Adipocyte (in vitro differentiated cells): ENCODE results near the gene ZBTB7C.

Source experiments
- DNase-seq: peaks from one replicate; pipeline ENCODE4 v3.0.0-alpha.2; 2015; ENCODE audit warnings: low read depth
- H3K27me3 ChIP-seq: replicated peaks from 2 replicates; pipeline ENCODE4 v1.7.0; 2013; ENCODE audit warnings: mild to moderate bottlenecking, low read length, moderate library complexity; ENCODE audit not compliant: control insufficient read depth, insufficient read depth
- H3K36me3 ChIP-seq: 2 replicates; pipeline ENCODE4 v1.7.0; 2013; ENCODE audit warnings: low read length, mild to moderate bottlenecking, moderate library complexity; ENCODE audit not compliant: control insufficient read depth, insufficient read depth, severe bottlenecking
- H3K4me1 ChIP-seq: 2 replicates; pipeline ENCODE4 v1.7.0; 2013; ENCODE audit warnings: mild to moderate bottlenecking, low read length, moderate library complexity; ENCODE audit not compliant: control insufficient read depth, insufficient read depth
- H3K4me3 ChIP-seq: 2 replicates; pipeline ENCODE4 v1.7.0; 2013; ENCODE audit warnings: mild to moderate bottlenecking, low read length, moderate library complexity
- H3K9ac ChIP-seq: 2 replicates; pipeline ENCODE4 v1.7.0; 2013; ENCODE audit warnings: mild to moderate bottlenecking, low read length, moderate library complexity
- H3K9me3 ChIP-seq: 2 replicates; pipeline ENCODE4 v1.7.0; 2013; ENCODE audit warnings: mild to moderate bottlenecking, low read length, moderate library complexity; ENCODE audit not compliant: control insufficient read depth

Gene ZBTB7C

DNA sequence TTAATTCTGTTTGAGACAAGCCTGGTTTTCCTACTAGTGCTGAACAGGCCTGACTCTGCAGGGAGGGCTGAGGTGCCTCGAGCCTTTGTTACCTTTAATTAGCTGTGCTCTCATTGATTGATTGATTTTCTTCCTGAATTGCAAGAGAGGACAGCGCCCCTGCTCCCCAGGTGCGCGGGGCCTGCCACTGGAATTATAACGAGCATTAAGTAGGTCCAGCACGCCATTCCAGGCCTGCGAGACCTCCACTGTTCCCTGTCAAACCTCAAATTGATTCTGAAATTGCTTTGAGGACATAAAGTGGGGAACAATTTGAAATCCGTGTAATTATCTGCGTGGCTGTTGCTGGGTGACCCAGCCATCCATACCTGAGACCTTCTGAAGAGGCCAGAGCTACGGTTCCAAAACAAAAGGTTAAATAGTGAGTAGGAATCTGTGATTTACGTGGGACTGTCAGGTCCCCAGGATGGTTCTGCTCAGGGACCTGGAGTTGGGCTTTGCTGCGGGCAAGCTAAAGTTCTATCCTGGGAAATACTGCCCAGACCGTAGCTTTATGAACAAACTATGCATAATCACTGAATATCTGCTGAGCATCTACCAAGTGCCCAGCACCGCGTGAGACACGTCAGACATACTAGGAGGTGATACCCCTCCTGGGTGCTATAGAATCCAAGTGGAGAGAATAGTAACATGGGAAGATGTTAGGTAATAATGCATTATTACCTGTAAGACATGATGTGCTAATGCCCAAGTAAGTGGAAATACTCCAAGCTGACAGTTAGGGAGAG, 104.1 kb downstream of the ZBTB7C start:
- no peak for DNase-seq

DNA sequence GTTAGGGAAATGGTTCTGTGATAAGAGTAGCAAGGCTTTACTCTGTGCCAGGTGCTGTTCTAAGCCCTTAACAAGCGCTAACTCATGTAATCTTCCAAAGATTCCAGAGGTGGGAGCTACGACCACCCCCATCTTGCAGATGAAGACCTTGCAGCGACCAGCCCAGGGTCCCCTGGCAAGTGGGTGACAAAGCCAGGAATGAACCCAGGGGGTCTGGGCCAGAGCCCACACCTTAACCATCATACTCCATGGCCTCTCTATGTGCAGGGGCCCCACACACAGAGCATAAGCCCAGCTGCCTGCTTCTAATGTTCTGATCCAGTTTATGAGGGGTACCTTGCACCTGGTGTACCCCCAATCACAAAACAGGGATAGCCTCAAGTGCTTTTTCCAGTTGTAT, 105.3 kb downstream of the ZBTB7C start:
- DNase-seq: no peak
- H3K36me3 ChIP-seq: no peaks in the 10 kb centered on the region
- peaks cover 18% of the 10 kb centered on the region for H3K27me3 ChIP-seq
- H3K9ac ChIP-seq: no peak overlapping the region
- no peak overlapping the region for H3K4me3 ChIP-seq
- H3K9me3 ChIP-seq: no peaks in the 10 kb centered on the region
- H3K4me1 ChIP-seq: no peaks in the 10 kb centered on the region

More for the DNA sequence above, 104.1 kb downstream of the ZBTB7C start:
- H3K4me3 ChIP-seq: no peak overlapping the region
- no peaks in the 10 kb centered on the region for H3K9me3 ChIP-seq
- H3K4me1 ChIP-seq: no peaks in the 10 kb centered on the region
- H3K27me3 ChIP-seq: peaks cover 18% of the 10 kb centered on the region
- no peaks in the 10 kb centered on the region for H3K36me3 ChIP-seq
- no peak overlapping the region for H3K9ac ChIP-seq

GRCh38 chr18:48302736-48303135, 106.4 kb downstream of the ZBTB7C start:
- Histone ChIP-seq H3K4me3 (no peak overlapping the region), H3K27me3 (peaks cover 13% of the 10 kb centered on the region), H3K36me3 (no peaks in the 10 kb centered on the region), H3K4me1 (no peaks in the 10 kb centered on the region), H3K9me3 (no peaks in the 10 kb centered on the region), H3K9ac (no peak overlapping the region)
- DNase-seq: no peak

DNA sequence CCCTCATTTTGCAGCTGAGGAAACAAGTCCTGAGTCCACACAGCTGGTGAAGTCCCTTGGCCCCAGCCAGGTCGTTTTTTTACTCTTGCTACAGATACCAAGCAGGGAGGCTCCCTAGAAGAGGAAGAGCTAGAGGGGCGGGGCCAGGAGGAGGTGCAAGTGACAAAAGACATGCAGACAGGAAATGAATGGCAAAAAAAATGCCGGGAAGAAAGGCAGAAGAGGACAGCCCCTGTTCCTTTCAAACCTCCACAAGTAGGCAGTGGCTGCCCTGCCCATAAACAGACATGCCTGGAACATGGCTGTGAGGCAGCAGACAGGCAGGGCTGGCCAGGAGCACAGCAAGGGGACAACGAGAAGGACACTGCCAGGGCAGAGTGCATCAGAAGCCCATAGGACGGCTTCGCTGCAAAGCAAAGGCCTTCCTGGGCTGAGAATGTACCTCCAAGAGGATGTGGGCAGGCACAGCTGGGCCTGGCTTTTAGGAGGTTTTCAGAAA, 108.7 kb downstream of the ZBTB7C start:
- peaks cover under 1% of the 10 kb centered on the region for H3K4me1 ChIP-seq

DNA sequence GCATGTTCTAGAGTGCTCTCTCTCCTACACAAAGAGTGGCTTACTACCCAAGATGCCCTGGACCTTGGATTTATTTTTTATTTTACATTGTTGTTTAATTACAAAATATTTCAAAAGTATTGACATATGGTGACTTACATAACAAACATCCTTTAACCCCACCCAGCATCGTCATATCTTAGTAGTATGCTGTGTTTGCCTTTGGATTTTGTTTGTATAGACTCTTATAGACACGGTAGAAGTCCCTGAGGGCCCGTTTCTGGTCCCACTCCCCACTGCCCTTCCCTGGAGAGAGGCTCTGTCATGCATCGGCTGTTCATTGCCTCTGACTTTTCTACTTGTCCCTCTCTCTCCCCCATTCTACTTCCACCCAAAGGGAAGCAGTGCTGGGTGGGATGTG, 112.0 kb downstream of the ZBTB7C start:
- H3K4me3 ChIP-seq: no peak overlapping the region
- H3K36me3 ChIP-seq: no peaks in the 10 kb centered on the region
- H3K9me3 ChIP-seq: no peaks in the 10 kb centered on the region
- H3K27me3 ChIP-seq: no peaks in the 10 kb centered on the region
- peaks cover 13% of the 10 kb centered on the region for H3K4me1 ChIP-seq
- no peak overlapping the region for H3K9ac ChIP-seq
- no peak for DNase-seq

More for the DNA sequence above, 108.7 kb downstream of the ZBTB7C start:
- Histone ChIP-seq H3K27me3 (peaks cover 7% of the 10 kb centered on the region), H3K9me3 (no peaks in the 10 kb centered on the region), H3K4me3 (no peak overlapping the region), H3K9ac (no peak overlapping the region), H3K36me3 (no peaks in the 10 kb centered on the region)
- DNase-seq: no peak

DNA sequence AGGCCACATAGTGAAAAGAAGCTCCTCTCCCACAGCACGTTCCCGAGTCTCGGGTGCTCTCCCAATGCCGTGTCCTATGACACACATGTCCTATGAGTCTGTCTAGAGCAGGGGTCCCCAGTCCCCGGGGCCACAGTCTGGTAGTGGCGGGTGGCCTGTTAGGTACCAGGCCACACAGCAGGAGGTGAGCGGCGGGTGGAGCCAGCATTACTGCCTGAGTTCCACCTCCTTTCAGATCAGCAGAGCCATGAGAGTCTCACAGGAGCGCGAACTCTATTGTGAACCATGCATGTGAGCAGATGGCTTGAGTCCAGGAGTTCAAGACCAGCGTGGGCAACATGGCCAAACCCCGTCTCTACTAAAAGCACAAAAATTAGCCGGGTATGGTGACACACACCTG, 112.6 kb downstream of the ZBTB7C start:
- no peaks in the 10 kb centered on the region for H3K9me3 ChIP-seq
- H3K4me1 ChIP-seq: peaks cover 13% of the 10 kb centered on the region
- no peak for DNase-seq
- H3K36me3 ChIP-seq: no peaks in the 10 kb centered on the region
- H3K9ac ChIP-seq: no peak overlapping the region
- H3K27me3 ChIP-seq: no peaks in the 10 kb centered on the region
- no peak overlapping the region for H3K4me3 ChIP-seq

- peak overlapping the region; percentile 48 for H3K9ac ChIP-seq
- no peaks in the 10 kb centered on the region for H3K27me3 ChIP-seq
- peaks cover 13% of the 10 kb centered on the region for H3K4me1 ChIP-seq
- DNase-seq: peak; percentile 8
- H3K4me3 ChIP-seq: no peak overlapping the region
- no peaks in the 10 kb centered on the region for H3K36me3 ChIP-seq
- H3K9me3 ChIP-seq: no peaks in the 10 kb centered on the region
Observed at GRCh38 chr18:48295586-48296311, 113.4 kb downstream of the ZBTB7C start.

- Histone ChIP-seq H3K9ac (peak overlapping the region; percentile 48), H3K36me3 (no peaks in the 10 kb centered on the region), H3K27me3 (no peaks in the 10 kb centered on the region), H3K9me3 (no peaks in the 10 kb centered on the region), H3K4me3 (no peak overlapping the region), H3K4me1 (peaks cover 13% of the 10 kb centered on the region)
- no peak for DNase-seq
Observed at GRCh38 chr18:48294899-48295585, 114.1 kb downstream of the ZBTB7C start.

DNA sequence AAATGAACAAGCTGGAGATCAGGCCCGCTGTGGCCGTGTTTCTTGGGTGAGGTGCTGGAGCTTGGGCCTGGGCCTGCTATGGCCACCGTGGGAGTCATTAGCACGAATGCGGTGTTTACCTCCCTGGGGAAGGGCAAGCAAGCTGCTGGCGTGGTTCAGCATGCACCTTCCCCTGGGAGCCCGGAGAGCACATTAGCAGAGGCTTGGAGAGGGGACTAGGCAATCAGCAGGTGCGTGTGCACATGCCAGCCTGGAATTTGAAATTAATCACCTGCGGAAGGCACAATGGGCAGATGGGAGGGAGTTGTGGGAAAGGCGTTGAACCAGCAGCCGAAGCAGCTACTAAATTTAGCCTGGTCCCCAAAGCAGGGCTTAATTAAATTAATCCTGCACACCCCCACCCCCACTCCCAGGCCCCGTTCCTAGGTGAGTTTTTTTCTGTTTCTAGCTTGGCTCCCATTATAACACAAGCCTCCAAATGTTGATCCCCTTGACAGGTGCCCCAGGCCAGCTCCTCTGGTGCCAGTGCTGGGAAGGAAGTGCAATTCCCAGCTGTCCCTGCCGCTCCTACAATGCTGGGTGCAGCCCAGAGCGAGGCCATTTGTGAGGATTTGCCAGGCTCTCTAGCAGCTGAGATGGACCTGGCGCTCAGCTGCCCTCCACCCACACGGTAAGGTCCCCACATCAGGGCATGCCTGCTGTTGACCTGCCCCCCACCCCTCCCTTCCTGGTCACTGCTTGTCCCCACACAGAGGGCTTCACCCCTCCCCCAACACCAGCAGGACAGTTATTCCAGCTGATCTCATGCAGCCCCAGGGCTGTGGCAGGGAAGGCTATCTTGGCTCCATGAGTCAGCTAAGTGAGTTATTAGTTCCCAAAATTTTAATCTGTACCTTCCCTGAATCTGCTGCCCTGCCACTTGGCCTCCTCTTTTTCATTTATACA, 115.0 kb downstream of the ZBTB7C start:
- H3K9me3 ChIP-seq: no peaks in the 10 kb centered on the region
- H3K4me3 ChIP-seq: no peak overlapping the region
- no peak for DNase-seq

GRCh38 chr18:48292782-48293424, 116.3 kb downstream of the ZBTB7C start:
- Histone ChIP-seq H3K9ac (no peak overlapping the region), H3K9me3 (no peaks in the 10 kb centered on the region), H3K36me3 (no peaks in the 10 kb centered on the region), H3K4me1 (peaks cover 13% of the 10 kb centered on the region), H3K27me3 (no peaks in the 10 kb centered on the region), H3K4me3 (no peak overlapping the region)
- DNase-seq: no peak

More for the DNA sequence above, 115.0 kb downstream of the ZBTB7C start:
- H3K36me3 ChIP-seq: no peaks in the 10 kb centered on the region
- H3K9ac ChIP-seq: peak overlapping the region; percentile 48
- no peaks in the 10 kb centered on the region for H3K27me3 ChIP-seq
- peaks cover 13% of the 10 kb centered on the region for H3K4me1 ChIP-seq
